ENCODE results near the gene TRAPPC3L. TPM values are rescaled to one million over a fixed set of nuclear protein-coding genes. Genes with fewer than 3 reads are reported as not detected.
"Not testable (repeated sequence)": the region's sequence is repeated elsewhere in the genome, so short reads cannot be mapped to it uniquely, and the experiment has no call there.

TRAPPC3L gene
- total and polyA plus RNA-seq, 3 donors from 2014 or later = 0.37 to 0.39 TPM; not detected in 1

DNA sequence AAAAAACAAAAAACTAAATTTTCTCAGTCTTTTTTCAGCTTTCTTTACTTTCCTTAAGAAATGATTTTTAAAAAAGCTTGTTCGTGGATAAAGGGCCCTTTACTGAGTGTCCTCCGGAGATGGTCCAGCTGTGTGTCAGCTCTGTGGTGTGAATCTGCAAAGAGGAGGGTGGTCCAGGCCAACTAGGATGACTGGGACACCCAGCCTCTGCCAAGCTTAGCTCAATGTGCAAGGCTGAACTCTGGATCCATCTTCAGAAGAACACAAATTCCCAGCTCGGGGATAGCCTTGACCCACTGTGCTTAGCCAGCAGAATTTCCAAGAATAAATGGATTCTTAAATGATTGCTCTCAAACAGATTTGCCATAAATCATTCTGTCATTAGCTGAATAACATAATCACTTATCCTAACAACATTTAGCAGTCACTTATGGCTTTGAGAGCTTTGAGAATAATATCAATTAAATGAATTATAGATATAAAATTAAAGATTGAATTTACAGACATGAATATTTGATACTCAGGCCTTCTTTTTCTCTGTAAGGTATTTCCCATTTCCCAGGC is 48.3 kb downstream of the TRAPPC3L start:
- no peaks in the 10 kb centered on the region for H3K36me3 ChIP-seq (ENCODE audit: low read depth, missing control alignments)
- no peak overlapping the region for H3K27ac ChIP-seq
- no peaks in the 10 kb centered on the region for H3K27me3 ChIP-seq
- no peaks in the 10 kb centered on the region for H3K9me3 ChIP-seq
- H3K4me1 ChIP-seq = no peaks in the 10 kb centered on the region
- TF ChIP-seq POLR2A (IDR thresholded peaks at IDR 0.05) = no peak
- TF ChIP-seq, protein P1, sequence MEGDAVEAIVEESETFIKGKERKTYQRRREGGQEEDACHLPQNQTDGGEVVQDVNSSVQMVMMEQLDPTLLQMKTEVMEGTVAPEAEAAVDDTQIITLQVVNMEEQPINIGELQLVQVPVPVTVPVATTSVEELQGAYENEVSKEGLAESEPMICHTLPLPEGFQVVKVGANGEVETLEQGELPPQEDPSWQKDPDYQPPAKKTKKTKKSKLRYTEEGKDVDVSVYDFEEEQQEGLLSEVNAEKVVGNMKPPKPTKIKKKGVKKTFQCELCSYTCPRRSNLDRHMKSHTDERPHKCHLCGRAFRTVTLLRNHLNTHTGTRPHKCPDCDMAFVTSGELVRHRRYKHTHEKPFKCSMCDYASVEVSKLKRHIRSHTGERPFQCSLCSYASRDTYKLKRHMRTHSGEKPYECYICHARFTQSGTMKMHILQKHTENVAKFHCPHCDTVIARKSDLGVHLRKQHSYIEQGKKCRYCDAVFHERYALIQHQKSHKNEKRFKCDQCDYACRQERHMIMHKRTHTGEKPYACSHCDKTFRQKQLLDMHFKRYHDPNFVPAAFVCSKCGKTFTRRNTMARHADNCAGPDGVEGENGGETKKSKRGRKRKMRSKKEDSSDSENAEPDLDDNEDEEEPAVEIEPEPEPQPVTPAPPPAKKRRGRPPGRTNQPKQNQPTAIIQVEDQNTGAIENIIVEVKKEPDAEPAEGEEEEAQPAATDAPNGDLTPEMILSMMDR (IDR thresholded peaks at IDR 0.05) = no peak
- WGBS, 2 donors = 50 to 63% methylated on average over 3 of the region's 3 CpGs
- intact Hi-C loops (cut with DNase I; ENCODE audit: low total_unique reads) = no loop called here
- peak; percentile 69 for DNase-seq
- no peak overlapping the region for H3K4me3 ChIP-seq

DNA sequence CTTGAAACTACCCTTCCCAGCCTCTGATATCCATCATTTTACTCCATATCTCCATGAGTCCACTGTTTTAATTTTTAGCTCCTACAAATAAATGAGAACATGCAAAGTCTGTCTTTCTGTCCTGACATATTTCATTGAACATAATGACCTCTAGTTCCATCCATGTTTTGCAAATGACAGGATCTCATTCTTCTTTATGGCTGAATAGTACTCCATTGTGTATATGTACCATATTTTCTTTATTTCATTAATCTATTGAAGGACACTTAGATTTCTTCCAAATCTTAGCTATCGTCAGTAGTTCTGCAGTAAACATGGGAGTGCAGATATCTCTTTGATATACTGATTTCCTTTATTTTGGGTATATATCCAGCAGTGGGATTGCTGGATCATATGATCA is 50.3 kb downstream of the TRAPPC3L start:
- H3K27ac ChIP-seq; H3K36me3 ChIP-seq (ENCODE audit: low read depth, missing control alignments); DNase-seq; H3K27me3 ChIP-seq; H3K4me1 ChIP-seq; H3K4me3 ChIP-seq; H3K9me3 ChIP-seq; intact Hi-C loops (cut with DNase I; ENCODE audit: low total_unique reads): not testable (repeated sequence)
- WGBS, 2 donors = 90 to 91% methylated on average over 1 of the region's 1 CpG

DNA sequence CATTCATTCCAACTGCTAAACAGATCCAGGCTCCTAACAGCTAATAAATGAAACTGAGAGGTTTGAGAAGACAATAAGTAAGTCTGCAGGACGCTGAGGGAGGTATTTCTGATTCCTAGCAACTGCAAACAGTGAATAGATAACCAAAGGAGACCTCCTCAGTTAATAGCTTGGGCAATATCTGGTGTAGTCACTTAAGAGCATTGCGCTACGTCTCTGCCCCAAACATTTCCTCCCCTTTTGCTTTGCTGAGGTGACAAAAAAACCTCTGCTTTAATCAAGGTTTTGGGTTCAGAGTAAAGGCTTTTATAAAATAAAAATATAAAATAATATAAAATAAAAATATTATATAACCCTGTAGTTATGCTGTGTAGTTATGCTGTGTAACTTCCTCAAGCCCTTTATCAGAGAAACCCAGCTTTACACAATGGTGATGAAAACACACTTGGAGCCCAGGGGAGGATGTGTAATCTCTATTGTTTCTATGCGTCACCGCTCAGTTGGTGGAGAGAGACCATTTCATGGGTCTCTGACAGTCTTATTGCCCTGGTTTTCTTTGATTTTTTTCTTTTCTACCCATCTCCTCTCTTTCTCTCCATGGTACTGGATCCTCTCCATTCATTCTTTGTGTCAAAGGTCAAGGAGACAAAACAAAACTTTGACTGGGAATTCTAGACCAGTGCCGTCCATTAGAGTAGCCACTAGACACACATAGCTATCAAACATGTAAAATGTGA is 53.0 kb downstream of the TRAPPC3L start:
- no peaks in the 10 kb centered on the region for H3K27me3 ChIP-seq
- whole genome bisulfite sequencing, 2 donors = 77 to 89% methylated on average over 6 of the region's 6 CpGs
- intact Hi-C loops (cut with DNase I; ENCODE audit: low total_unique reads) = no loop called here

DNA sequence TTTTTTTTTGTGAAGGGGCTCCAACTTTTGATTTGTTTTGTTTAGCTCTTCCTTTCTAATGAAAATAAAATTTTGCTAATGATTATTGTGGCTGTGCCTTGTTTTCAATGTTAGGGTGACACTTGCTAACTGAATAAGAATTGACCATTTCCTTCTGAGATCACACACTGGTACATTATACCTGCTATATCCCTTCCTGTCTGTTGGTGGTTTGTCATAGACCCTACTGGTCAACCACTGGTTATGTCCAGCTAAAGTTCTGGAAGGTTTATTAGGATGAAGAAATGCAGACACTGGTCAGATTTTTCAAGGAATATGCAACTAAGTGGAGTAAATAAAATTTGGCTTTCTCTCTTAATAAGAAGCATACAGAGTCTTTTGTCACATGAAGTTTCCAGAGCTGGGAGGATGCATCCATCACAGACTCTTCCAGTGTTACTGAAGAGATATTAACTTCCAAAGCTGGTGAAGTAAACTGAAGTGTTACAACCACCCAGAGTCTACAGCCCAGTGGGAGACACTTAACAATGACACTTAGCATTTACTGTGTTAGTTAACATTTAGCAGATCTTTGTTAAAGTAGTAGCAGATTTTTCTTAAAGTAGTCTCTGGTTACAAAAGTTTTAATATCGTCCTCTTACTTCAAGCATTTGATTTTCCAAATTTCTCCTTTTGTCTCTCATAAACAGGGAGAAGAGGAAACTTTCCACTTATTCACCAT is 53.7 kb downstream of the TRAPPC3L start:
- TF ChIP-seq, protein P1 (IDR thresholded peaks at IDR 0.05) = no peak
- no peak for TF ChIP-seq POLR2A (IDR thresholded peaks at IDR 0.05)
- no peaks in the 10 kb centered on the region for H3K27me3 ChIP-seq
- H3K27ac ChIP-seq = no peak overlapping the region
- intact Hi-C loops (cut with DNase I; ENCODE audit: low total_unique reads) = no loop called here
- no peak overlapping the region for H3K4me3 ChIP-seq
- no peaks in the 10 kb centered on the region for H3K36me3 ChIP-seq (ENCODE audit: low read depth, missing control alignments)
- no peaks in the 10 kb centered on the region for H3K9me3 ChIP-seq
- H3K4me1 ChIP-seq = no peaks in the 10 kb centered on the region
- 85 to 92% methylated on average over 1 of the region's 1 CpG for WGBS, 2 donors
- no peak for DNase-seq

More for the DNA sequence above, 53.0 kb downstream of the TRAPPC3L start:
- no peaks in the 10 kb centered on the region for H3K4me1 ChIP-seq
- H3K9me3 ChIP-seq = no peaks in the 10 kb centered on the region
- H3K27ac ChIP-seq = no peak overlapping the region
- no peak for DNase-seq
- no peaks in the 10 kb centered on the region for H3K36me3 ChIP-seq (ENCODE audit: low read depth, missing control alignments)
- H3K4me3 ChIP-seq = no peak overlapping the region
- TF ChIP-seq, protein P1 (IDR thresholded peaks at IDR 0.05) = no peak
- no peak for TF ChIP-seq POLR2A (IDR thresholded peaks at IDR 0.05)

DNA sequence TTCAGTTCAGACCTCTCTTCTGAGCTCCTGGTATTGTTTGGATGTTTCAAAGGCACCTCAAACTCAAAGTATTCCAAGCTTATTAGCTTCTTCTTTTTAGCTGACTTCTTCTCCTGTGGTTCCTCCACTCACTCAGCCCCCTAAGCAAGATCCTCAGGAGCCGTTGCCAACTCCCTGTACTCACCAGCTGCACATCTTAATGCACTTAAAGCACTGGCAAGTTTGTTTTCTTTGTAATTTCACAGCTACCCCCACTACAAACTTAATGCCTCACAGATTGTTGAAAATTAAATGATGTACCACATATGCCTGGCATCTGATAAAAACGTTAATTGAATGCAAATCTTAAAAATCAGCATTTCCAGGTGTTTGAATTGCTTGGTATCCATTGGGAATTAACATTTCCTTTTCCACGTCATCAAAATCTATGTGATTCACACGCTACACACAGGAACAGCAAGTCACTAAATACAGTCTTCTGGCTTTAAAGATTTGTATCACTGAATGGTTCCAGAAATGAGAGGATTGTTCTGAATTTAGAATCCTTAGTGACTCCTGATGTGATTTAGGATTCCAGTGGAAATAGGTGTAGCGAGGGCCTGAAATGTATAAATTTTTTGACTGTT is 59.8 kb downstream of the TRAPPC3L start:
- no peak for TF ChIP-seq POLR2A (IDR thresholded peaks at IDR 0.05)
- TF ChIP-seq, protein P1 (IDR thresholded peaks at IDR 0.05) = no peak
- 69 to 82% methylated on average over 5 of the region's 5 CpGs for WGBS, 2 donors
- intact Hi-C loops (cut with DNase I; ENCODE audit: low total_unique reads) = no loop called here
- no peak overlapping the region for H3K27ac ChIP-seq
- no peaks in the 10 kb centered on the region for H3K9me3 ChIP-seq
- H3K4me1 ChIP-seq = no peaks in the 10 kb centered on the region
- DNase-seq = no peak
- H3K27me3 ChIP-seq = no peaks in the 10 kb centered on the region
- no peaks in the 10 kb centered on the region for H3K36me3 ChIP-seq (ENCODE audit: low read depth, missing control alignments)
- H3K4me3 ChIP-seq = no peak overlapping the region
